ENCODE results near the gene UACA. TPM values are rescaled to one million over a fixed set of nuclear protein-coding genes. Genes with fewer than 3 reads are reported as not detected.

The UACA gene
- polyA plus RNA-seq, 1 of the 3 experiments (the other 2 are of a cell fraction) = 35.9 TPM

GRCh38 chr15:70794596-70795310, 31.4 kb upstream of the UACA start:
- peak overlapping the region; percentile 10 to 26; a peak in 3 of 4 replicates for H3K4me3 ChIP-seq (ENCODE audit: low read depth in 2 of 2, low read length in 1 of 2)
- H3K27me3 ChIP-seq (ENCODE audit: insufficient read depth) = no peaks in the 10 kb centered on the region
- 55% methylated on average over 12 of the region's 12 CpGs for WGBS (ENCODE audit: low lambda C conversion rate)
- peak overlapping the region; percentile 75 for H3K4me2 ChIP-seq
- CTCF ChIA-PET = interaction anchor here (0.8 to 1.0 kb wide), 2 partner anchors 17 to 30 kb away, joined by 4 to 8 read pairs; no protein-coding TSS in a partner anchor
- H3K27ac ChIP-seq (ENCODE audit: low read depth in 2 of 2, low read length in 1 of 2) = peak overlapping the region; percentile 84 to 99
- DNase-seq = no peak
- peaks cover 52% of the 10 kb centered on the region for H3F3A ChIP-seq (replicated peaks; ENCODE audit: insufficient read depth)
- no peak for TF ChIP-seq TEAD4 (IDR thresholded peaks at IDR 0.05; ENCODE audit: borderline replicate concordance, insufficient read depth)
- TF ChIP-seq MXI1 (IDR thresholded peaks at IDR 0.05; ENCODE audit: low read depth, low read length) = no peak
- no peak for TF ChIP-seq RAD21 (IDR thresholded peaks at IDR 0.05; ENCODE audit: low read length)
- no peak for TF ChIP-seq MEF2A (IDR thresholded peaks at IDR 0.05; ENCODE audit: borderline replicate concordance, low read depth)
- TF ChIP-seq USF1 (IDR thresholded peaks at IDR 0.05; ENCODE audit: borderline replicate concordance, low read depth) = no peak
- no peak for TF ChIP-seq TCF12 (IDR thresholded peaks at IDR 0.05)
- no peak for TF ChIP-seq RXRA (IDR thresholded peaks at IDR 0.05; ENCODE audit: borderline replicate concordance, low read depth)
- TF ChIP-seq, protein P1, sequence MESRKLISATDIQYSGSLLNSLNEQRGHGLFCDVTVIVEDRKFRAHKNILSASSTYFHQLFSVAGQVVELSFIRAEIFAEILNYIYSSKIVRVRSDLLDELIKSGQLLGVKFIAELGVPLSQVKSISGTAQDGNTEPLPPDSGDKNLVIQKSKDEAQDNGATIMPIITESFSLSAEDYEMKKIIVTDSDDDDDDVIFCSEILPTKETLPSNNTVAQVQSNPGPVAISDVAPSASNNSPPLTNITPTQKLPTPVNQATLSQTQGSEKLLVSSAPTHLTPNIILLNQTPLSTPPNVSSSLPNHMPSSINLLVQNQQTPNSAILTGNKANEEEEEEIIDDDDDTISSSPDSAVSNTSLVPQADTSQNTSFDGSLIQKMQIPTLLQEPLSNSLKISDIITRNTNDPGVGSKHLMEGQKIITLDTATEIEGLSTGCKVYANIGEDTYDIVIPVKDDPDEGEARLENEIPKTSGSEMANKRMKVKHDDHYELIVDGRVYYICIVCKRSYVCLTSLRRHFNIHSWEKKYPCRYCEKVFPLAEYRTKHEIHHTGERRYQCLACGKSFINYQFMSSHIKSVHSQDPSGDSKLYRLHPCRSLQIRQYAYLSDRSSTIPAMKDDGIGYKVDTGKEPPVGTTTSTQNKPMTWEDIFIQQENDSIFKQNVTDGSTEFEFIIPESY (IDR thresholded peaks at IDR 0.05; ENCODE audit: borderline replicate concordance, low read depth) = no peak
- no peak for TF ChIP-seq GATA2 (CRISPR knock-in tag; IDR thresholded peaks at IDR 0.05)
- no peak for TF ChIP-seq POLR2AphosphoS5 (IDR thresholded peaks at IDR 0.05; ENCODE audit: low read depth, low read length)
- TF ChIP-seq FOSL2 (IDR thresholded peaks at IDR 0.05; ENCODE audit: borderline replicate concordance, low read depth) = no peak
- peak overlapping the region; percentile 81 for H3K9ac ChIP-seq
- H3K9me2 ChIP-seq = no peaks in the 10 kb centered on the region
- H3K36me3 ChIP-seq (replicated peaks in 1 of 2; ENCODE audit: control insufficient read depth in 1 of 2, insufficient read depth in 2 of 2, low read length in 1 of 2) = no peaks in the 10 kb centered on the region
- H4K20me1 ChIP-seq (ENCODE audit: insufficient read depth) = no peaks in the 10 kb centered on the region
- peaks cover 0 to 60% of the 10 kb centered on the region in 2 experiments; a peak in 2 of 4 replicates for H3K4me1 ChIP-seq (ENCODE audit: control insufficient read depth in 1 of 2, insufficient read depth in 2 of 2, low read depth in 1 of 2, low read length in 1 of 2)
- no peaks in the 10 kb centered on the region for H3K9me3 ChIP-seq
- POLR2A ChIA-PET = interaction anchor here (0.5 kb wide), 1 partner anchor 45 kb away, joined by 3 read pairs; no protein-coding TSS in a partner anchor
- no peak overlapping the region for H2AFZ ChIP-seq (ENCODE audit: low read depth)
- H3K79me2 ChIP-seq (ENCODE audit: insufficient read depth) = peaks cover 19% of the 10 kb centered on the region; the same call in 1 of the 2 replicates

DNA sequence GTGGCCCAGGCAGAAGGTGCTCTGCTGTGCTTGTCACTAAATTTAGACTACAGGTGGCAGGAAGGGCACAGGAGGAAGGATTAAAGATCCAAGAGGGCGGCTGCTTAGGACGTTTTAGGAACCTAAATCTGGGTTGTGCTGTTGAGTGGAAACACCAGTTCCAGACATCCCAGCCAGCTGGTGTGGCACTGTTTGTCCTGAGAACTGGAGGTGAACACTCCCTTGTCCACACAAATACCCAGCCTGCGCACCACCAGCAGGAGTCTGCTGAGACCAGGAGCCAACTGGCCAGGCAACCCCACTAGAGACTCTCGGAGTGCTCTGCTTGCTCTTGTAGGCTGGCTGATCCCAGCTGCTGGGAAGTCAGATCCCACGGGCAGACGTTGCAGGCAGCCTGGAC, 30.3 kb upstream of the UACA start:
- H3K4me3 ChIP-seq (ENCODE audit: low read depth in 2 of 2, low read length in 1 of 2) = no peak overlapping the region
- peaks cover 52% of the 10 kb centered on the region for H3F3A ChIP-seq (replicated peaks; ENCODE audit: insufficient read depth)
- POLR2A ChIA-PET = no interaction called here
- no peaks in the 10 kb centered on the region for H3K9me2 ChIP-seq
- no peaks in the 10 kb centered on the region for H3K27me3 ChIP-seq (ENCODE audit: insufficient read depth)
- H3K27ac ChIP-seq (ENCODE audit: low read depth in 2 of 2, low read length in 1 of 2) = peak overlapping the region; percentile 2 to 99; a peak in 3 of 4 replicates
- no peak for DNase-seq
- no peaks in the 10 kb centered on the region for H3K9me3 ChIP-seq
- no peak overlapping the region for H2AFZ ChIP-seq (ENCODE audit: low read depth)
- H3K4me1 ChIP-seq (ENCODE audit: control insufficient read depth in 1 of 2, insufficient read depth in 2 of 2, low read depth in 1 of 2, low read length in 1 of 2) = peaks cover 0 to 57% of the 10 kb centered on the region in 2 experiments; a peak in 2 of 4 replicates
- H3K79me2 ChIP-seq (ENCODE audit: insufficient read depth) = peaks cover 19% of the 10 kb centered on the region; the same call in 1 of the 2 replicates
- 87% methylated on average over 4 of the region's 6 CpGs for WGBS (ENCODE audit: low lambda C conversion rate)
- peak overlapping the region; percentile 75; the same call in 1 of the 2 replicates for H3K4me2 ChIP-seq
- no peaks in the 10 kb centered on the region for H4K20me1 ChIP-seq (ENCODE audit: insufficient read depth)
- H3K9ac ChIP-seq = no peak overlapping the region; the same call in 1 of the 2 replicates
- CTCF ChIA-PET = no interaction called here
- TF ChIP-seq GATA2 (CRISPR knock-in tag; IDR thresholded peaks at IDR 0.05) = no peak
- TF ChIP-seq RXRA (IDR thresholded peaks at IDR 0.05; ENCODE audit: borderline replicate concordance, low read depth) = no peak
- TF ChIP-seq ELF1 (IDR thresholded peaks at IDR 0.05) = no peak
- no peak for TF ChIP-seq IRF3 (IDR thresholded peaks at IDR 0.05; ENCODE audit: low read depth, low read length)
- no peak for TF ChIP-seq EP300 (IDR thresholded peaks at IDR 0.05; ENCODE audit: borderline replicate concordance in 1 of 2, low read depth in 1 of 2, low read length in 1 of 2)
- TF ChIP-seq MEF2A (IDR thresholded peaks at IDR 0.05; ENCODE audit: borderline replicate concordance, low read depth) = no peak
- no peaks in the 10 kb centered on the region for H3K36me3 ChIP-seq (replicated peaks in 1 of 2; ENCODE audit: control insufficient read depth in 1 of 2, insufficient read depth in 2 of 2, low read length in 1 of 2)

Data from SK-N-SH (cell line).